Colonic mucosa (tissue), 4 donors: Measurements from ENCODE around the gene ADAP1. TPM values are rescaled to one million over a fixed set of nuclear protein-coding genes. Genes with fewer than 3 reads are reported as not detected.
"Not testable (repeated sequence)": the region's sequence is repeated elsewhere in the genome, so short reads cannot be mapped to it uniquely, and the experiment has no call there.

ENCODE experiments used
- DNase-seq: peaks from one replicate; pipeline ENCODE4 v3.0.0-alpha.2; 2020
- H3K27ac ChIP-seq: fragments of 200-600 bp; one replicate; pipeline ENCODE4 v1.8.0; 2021
- H3K27me3 ChIP-seq: fragments of 200-600 bp; one replicate; pipeline ENCODE4 v1.8.0; 2021
- H3K36me3 ChIP-seq: fragments of 200-600 bp; one replicate; pipeline ENCODE4 v1.8.0; 2021
- H3K4me1 ChIP-seq: fragments of 200-600 bp; one replicate; pipeline ENCODE4 v1.8.0; 2021; ENCODE audit warnings: mild to moderate bottlenecking
- H3K4me3 ChIP-seq: fragments of 200-600 bp; one replicate; pipeline ENCODE4 v1.8.0; 2021
- H3K9ac ChIP-seq, 2 donors: one replicate each; pipeline ENCODE4 v1.7.0; 2013; ENCODE audit warnings: control low read depth in 2 of 2, low read depth in 2 of 2, low read length in 2 of 2
- H3K9me3 ChIP-seq: fragments of 200-600 bp; one replicate; pipeline ENCODE4 v1.8.0; 2021
- intact Hi-C: fragments of 100-400 bp; cut with DNase I; formaldehyde crosslinking; loops from one replicate; pipeline ENCODE4 v1.14.1; 2022
- total RNA-seq, 2 donors: library from RNA; stranded (reverse); fragmentation: NEBNext Ultra II Directional in 1 of 2; extraction: Animal tissue kit (Norgen Biotek cat#: 25700) in 1 of 2; gene quantifications; one replicate each; pipeline ENCODE4 v1.2.1, GENCODE V29; 2021
- TF ChIP-seq, protein P1 (sequence below): fragments of 200-600 bp; IDR thresholded peaks from one replicate; pipeline ENCODE4 v1.8.0; 2022; ENCODE audit warnings: antibody characterized with exemption, mild to moderate bottlenecking
- donor health status: healthy.
- donor health status: DM: no; HTN: no; CAD: no.
- donor health status: DM: no; HTN: no; CAD: no.

Gene ADAP1
- total RNA-seq, 2 donors from 2014 or later = 107 to 201 TPM

DNA sequence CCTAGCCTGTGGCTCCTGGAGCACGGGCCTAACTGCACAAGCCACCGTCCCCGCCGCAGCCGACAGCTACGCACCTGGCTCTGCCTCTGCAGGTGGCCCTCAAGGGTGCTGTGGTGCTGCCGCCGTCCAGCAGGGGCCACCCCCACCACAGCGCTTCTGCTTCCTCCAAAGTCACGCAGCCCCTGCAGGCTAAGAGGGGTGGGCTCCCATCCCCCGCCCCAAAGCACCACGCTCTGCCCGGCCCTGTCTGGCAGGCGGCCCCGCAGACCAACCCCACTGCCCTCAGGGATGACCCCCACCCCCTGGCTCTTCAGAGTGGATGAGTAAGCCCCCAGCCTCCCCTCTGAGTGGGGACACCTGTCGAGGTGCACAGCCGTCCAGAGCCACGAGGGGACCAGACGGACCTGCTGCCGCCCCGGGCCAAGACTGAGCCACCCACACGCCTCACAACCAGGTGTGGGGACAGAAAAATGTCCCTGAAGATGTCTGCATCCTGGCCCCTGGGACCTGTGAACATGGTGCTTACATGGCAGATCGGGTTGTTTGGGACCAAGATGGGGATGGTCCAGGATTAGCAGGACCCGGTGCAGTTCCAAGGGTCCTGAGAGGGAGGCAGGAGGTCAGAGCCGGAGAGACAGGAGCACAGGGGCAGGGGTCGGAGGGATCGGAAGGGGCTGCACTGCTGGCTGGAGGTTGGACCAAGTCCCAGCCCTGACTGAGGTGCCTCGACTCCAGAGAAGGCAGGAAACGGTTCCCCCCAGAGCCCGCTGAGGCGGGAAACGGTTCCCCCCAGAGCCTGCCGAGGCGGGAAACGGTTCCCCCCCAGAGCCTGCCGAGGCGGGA, 9.0 kb upstream of the ADAP1 start:
- Histone ChIP-seq H3K36me3 (no peaks in the 10 kb centered on the region), H3K4me3 (no peak overlapping the region), H3K9me3 (no peaks in the 10 kb centered on the region), H3K4me1 (peaks cover 4% of the 10 kb centered on the region), H3K27me3 (no peaks in the 10 kb centered on the region), H3K27ac (no peak overlapping the region), H3K9ac (peak overlapping the region in 1 of 2 donors; percentile 12)
- intact Hi-C loops = no loop called here
- DNase-seq = no peak
- TF ChIP-seq, protein P1, sequence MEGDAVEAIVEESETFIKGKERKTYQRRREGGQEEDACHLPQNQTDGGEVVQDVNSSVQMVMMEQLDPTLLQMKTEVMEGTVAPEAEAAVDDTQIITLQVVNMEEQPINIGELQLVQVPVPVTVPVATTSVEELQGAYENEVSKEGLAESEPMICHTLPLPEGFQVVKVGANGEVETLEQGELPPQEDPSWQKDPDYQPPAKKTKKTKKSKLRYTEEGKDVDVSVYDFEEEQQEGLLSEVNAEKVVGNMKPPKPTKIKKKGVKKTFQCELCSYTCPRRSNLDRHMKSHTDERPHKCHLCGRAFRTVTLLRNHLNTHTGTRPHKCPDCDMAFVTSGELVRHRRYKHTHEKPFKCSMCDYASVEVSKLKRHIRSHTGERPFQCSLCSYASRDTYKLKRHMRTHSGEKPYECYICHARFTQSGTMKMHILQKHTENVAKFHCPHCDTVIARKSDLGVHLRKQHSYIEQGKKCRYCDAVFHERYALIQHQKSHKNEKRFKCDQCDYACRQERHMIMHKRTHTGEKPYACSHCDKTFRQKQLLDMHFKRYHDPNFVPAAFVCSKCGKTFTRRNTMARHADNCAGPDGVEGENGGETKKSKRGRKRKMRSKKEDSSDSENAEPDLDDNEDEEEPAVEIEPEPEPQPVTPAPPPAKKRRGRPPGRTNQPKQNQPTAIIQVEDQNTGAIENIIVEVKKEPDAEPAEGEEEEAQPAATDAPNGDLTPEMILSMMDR = no peak

DNA sequence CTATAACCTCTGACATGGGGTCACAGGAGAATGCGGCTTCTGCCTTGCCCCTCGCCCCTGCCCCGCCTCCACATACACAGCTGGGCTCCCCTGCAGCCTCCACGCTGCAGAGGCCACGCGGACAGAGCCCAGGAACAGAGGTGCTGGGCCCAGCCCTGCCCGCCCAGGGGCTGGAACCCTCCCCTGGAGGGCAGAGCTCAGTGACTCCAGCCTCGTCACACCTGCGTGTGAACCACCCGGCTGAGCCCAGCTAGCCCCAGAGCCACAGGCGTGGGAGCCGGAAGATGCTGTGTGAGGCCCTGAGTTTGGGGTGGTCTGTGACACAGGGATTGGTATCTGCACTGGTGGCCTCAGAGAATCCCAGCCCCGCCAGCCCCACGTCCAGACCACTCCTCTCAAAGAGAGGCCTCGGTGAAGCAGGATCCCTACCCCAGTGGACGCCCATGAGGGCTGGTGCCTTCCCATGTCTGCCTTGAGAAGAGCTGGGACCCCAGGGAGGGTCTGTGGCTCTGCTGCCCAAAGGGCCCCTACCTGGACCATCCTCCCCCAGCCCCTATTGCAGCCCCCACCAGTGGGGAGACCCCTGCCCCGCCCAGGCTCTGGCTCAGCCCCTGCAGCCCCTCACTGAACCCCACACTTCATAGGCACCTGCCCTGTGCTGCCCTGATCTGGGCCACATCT, 8.1 kb upstream of the ADAP1 start:
- no peak overlapping the region for H3K4me3 ChIP-seq
- no peaks in the 10 kb centered on the region for H3K27me3 ChIP-seq
- H3K27ac ChIP-seq = no peak overlapping the region
- H3K4me1 ChIP-seq = peaks cover 4% of the 10 kb centered on the region
- no peaks in the 10 kb centered on the region for H3K36me3 ChIP-seq
- no peak overlapping the region for H3K9ac ChIP-seq
- DNase-seq = no peak
- H3K9me3 ChIP-seq = no peaks in the 10 kb centered on the region
- TF ChIP-seq, protein P1 = no peak
- intact Hi-C loops = no loop called here

DNA sequence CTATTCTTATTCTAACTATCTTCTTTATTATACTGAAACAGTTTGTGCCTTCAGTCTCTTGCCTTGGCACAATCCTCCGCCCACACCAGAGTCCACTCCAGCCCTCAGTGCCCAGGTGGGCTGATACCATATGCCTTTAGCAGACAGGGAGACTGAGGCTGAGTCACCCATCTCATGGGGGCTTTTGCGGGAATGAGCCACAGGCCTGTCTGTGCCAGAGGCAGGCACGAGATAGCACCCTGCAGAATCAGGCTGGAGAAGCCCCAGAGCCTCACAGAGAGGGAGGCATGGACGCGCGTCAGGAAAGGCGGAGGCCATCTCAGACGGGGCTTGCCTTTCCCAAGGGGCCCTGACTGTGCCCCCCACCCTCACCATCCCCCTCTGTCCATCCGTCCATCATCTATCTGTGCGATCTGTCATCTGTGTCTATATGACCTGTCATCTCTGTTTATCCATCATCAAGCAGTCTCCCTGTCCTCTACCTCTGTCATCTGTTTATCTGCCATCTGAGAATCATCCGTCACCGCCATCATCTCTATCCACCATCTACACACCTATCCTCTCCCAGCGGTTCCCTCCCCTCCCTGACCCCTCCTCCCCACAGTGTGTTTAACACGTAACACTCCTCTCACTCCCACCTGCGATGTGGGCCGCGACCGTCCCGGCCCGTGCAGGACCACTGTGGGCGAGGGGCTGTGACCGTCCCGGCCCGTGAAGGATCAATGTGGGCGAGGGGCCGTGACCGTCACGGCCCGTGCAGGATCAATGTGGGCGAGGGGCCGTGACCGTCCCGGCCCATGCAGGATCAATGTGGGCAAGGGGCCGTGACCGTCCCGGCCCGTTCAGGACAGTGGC, 7.3 kb upstream of the ADAP1 start:
- no peak for DNase-seq
- Histone ChIP-seq H3K27ac (no peak overlapping the region), H3K9me3 (no peaks in the 10 kb centered on the region), H3K4me3 (no peak overlapping the region), H3K9ac (no peak overlapping the region), H3K27me3 (no peaks in the 10 kb centered on the region), H3K36me3 (no peaks in the 10 kb centered on the region), H3K4me1 (peaks cover 4% of the 10 kb centered on the region)
- TF ChIP-seq, protein P1 = no peak
- intact Hi-C loops = no loop called here

DNA sequence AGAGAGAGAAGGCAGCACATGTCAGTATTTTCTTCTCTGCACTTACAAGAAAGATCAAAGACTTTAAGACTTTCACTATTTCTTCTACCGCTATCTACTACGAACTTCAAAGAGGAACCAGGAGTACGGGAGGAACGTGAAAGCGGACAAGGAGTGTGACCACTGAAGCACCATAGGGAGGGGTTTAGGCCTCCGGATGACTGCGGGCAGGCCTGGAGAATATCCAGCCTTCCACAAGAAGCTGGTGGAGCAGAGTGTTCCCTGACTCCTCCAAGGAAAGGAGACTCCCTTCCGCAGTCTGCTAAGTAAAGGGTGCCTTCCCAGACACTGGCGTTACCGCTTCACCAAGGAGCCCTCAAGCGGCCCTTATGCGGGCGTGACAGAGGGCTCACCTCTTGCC, 6.5 kb upstream of the ADAP1 start:
- H3K4me1 ChIP-seq, intact Hi-C loops, H3K27me3 ChIP-seq, H3K27ac ChIP-seq, DNase-seq, H3K9me3 ChIP-seq, H3K36me3 ChIP-seq, H3K4me3 ChIP-seq, H3K9ac ChIP-seq: not testable (repeated sequence)

DNA sequence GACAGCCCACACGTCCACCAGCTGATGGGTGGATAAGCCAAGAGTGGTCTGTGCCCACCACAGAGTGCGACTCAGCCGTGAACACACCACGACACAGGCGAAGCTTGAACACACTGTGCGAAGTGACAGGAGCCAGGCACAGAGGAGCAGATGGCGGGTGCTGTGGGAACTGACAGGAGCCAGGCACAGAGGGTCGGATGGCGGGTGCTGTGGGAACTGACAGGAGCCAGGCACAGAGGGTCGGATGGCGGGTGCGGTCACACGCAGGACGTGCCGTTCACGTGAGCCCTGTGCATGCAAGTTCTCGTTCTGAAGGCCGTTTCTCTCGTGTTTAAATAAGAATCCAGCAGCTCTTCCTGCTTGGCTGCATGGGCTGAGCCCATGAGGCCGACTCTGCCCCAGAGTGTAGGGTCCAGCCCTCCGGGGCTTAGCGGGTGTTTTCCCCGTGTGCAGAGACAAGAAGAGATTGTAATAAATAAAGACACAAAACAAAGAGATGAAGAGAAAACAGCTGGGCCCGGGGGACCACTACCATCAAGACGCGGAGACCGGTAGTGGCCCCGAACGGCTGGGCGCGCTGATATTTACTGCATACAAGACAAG, 5.9 kb upstream of the ADAP1 start:
- H3K36me3 ChIP-seq = no peaks in the 10 kb centered on the region
- H3K4me3 ChIP-seq = no peak overlapping the region
- no peaks in the 10 kb centered on the region for H3K27me3 ChIP-seq
- H3K9ac ChIP-seq = no peak overlapping the region
- TF ChIP-seq, protein P1 = no peak
- intact Hi-C loops = no loop called here
- H3K4me1 ChIP-seq = peaks cover 4% of the 10 kb centered on the region
- no peak overlapping the region for H3K27ac ChIP-seq
- DNase-seq = no peak
- no peaks in the 10 kb centered on the region for H3K9me3 ChIP-seq

DNA sequence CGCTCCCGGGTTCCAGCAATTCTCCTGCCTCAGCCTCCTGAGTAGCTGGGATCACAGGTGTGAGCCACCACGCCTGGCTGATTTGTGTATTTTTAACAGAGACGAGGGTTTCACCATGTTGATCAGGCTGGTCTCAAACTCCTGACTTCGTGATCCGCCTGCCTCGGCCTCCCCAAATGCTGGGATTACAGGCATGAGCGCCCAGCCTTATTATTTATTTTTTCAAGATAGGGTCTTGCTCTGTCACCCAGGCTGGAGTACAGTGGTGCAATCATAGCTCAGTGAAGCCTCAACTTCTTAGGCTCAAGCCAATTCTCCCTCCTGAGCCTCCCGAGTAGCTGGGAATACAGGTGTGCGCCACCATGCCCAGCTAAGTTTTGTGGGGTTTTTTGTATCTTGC, 5.3 kb upstream of the ADAP1 start:
- H3K9ac ChIP-seq, H3K27me3 ChIP-seq, H3K4me1 ChIP-seq, H3K36me3 ChIP-seq, DNase-seq, H3K4me3 ChIP-seq, intact Hi-C loops, H3K27ac ChIP-seq, H3K9me3 ChIP-seq: not testable (repeated sequence)
